Osteoblast (primary cell): ENCODE measurements around the gene IL15. TPM values are rescaled to one million over a fixed set of nuclear protein-coding genes. Genes with fewer than 3 reads are reported as not detected.

Source experiments
- DNase-seq: peaks from one replicate; pipeline ENCODE4 v3.0.0; 2011; ENCODE audit warnings: low spot score, mixed read lengths; ENCODE audit not compliant: insufficient read length; ENCODE audit errors: missing footprints
- H2AFZ ChIP-seq: 2 replicates; pipeline ENCODE4 v1.6.0; 2011; ENCODE audit warnings: mild to moderate bottlenecking, low read length
- H3K27ac ChIP-seq: 2 replicates; pipeline ENCODE4 v1.5.1; 2011; ENCODE audit warnings: mild to moderate bottlenecking, low read depth, low read length, moderate library complexity
- H3K27me3 ChIP-seq: 2 replicates; pipeline ENCODE4 v1.6.0; 2012; ENCODE audit warnings: mild to moderate bottlenecking, control low read depth, inconsistent platforms, low read length, moderate library complexity; ENCODE audit not compliant: insufficient read depth
- H3K36me3 ChIP-seq: 2 replicates; pipeline ENCODE4 v1.5.1; 2011; ENCODE audit warnings: mild to moderate bottlenecking, low read length, control low read depth, moderate library complexity; ENCODE audit not compliant: insufficient read depth
- H3K4me1 ChIP-seq: 2 replicates; pipeline ENCODE4 v1.5.1; 2011; ENCODE audit warnings: mild to moderate bottlenecking, low read length, control low read depth, moderate library complexity; ENCODE audit not compliant: insufficient read depth
- H3K4me2 ChIP-seq: 2 replicates; pipeline ENCODE4 v1.6.0; 2011; ENCODE audit warnings: mild to moderate bottlenecking, low read length; ENCODE audit not compliant: insufficient read depth
- H3K4me3 ChIP-seq: fragments of 200-600 bp; sonication (generic); 3 replicates; pipeline ENCODE4 v1.5.1; 2012; ENCODE audit warnings: mild to moderate bottlenecking, low read length, inconsistent platforms; ENCODE audit not compliant: insufficient read depth
- H3K79me2 ChIP-seq: 2 replicates; pipeline ENCODE4 v1.6.0; 2012; ENCODE audit warnings: mild to moderate bottlenecking, low read length, control low read depth, inconsistent platforms; ENCODE audit not compliant: insufficient read depth
- H3K9me3 ChIP-seq: 2 replicates; pipeline ENCODE4 v1.5.1; 2011; ENCODE audit warnings: low read depth, low read length, control low read depth
- H4K20me1 ChIP-seq: 2 replicates; pipeline ENCODE4 v1.6.0; 2012; ENCODE audit warnings: mild to moderate bottlenecking, low read length, control low read depth; ENCODE audit not compliant: insufficient read depth
- CTCF ChIP-seq: IDR thresholded peaks from 2 replicates; pipeline ENCODE4 v1.5.1; 2011; ENCODE audit warnings: mild to moderate bottlenecking, low read depth, low read length, moderate library complexity; ENCODE audit errors: extremely low read depth
- total RNA-seq: library from RNA; depleted of rRNA; stranded (reverse); fragments of >200 nt; gene quantifications from 2 replicates; pipeline ENCODE4 v1.2.3, GENCODE V29; 2012

The IL15 gene
- total RNA-seq, 1 donor, result 3.3 TPM

DNA sequence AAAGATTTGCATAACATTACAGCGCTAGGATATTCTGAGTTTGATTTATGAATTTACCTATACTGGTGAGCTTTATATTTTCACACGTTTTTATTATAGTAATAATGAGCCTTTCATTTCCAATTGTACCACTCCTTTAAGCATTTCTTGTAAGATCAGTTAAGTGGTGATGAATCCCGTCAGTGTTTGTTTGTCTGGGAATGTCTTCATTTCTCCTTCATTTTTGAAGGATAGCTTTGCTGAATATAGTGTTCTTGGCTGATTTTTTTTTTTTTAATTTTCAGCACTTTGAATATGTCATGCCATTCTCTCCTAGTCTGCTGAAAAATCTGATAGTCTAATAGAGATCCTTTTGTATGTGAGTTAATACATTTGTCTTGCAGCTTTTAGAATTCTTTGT lies 70.1 kb downstream of the IL15 start:
- no peaks in the 10 kb centered on the region for H3K27me3 ChIP-seq
- no peaks in the 10 kb centered on the region for H3K79me2 ChIP-seq
- no peak overlapping the region for H3K4me3 ChIP-seq
- no peaks in the 10 kb centered on the region for H3K36me3 ChIP-seq
- H3K9me3 ChIP-seq, result no peaks in the 10 kb centered on the region
- DNase-seq, result no peak
- H4K20me1 ChIP-seq, result no peaks in the 10 kb centered on the region
- no peak overlapping the region for H2AFZ ChIP-seq
- TF ChIP-seq CTCF, result no peak
- H3K4me2 ChIP-seq, result no peak overlapping the region
- H3K4me1 ChIP-seq, result no peaks in the 10 kb centered on the region
- no peak overlapping the region for H3K27ac ChIP-seq

DNA sequence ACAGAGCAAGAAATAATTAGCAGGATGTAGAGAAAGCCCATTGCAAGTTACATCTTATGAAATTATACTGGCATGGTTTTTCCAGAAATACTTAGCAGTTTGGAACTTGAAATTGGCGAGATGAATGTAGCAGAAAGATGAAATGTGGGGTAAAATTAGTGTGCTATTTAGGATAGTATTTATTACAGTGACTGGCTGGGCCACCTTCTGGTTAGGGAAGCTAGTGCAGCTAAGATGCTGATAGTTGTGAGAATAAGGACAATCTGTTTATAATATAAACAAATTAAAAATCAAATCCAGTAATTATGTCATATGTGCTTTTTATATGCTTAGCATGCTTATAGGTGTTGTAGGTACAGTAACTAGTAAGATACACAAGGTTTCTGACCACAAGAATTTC lies 74.8 kb downstream of the IL15 start:
- Histone ChIP-seq H3K4me3 (no peak overlapping the region), H3K27ac (no peak overlapping the region), H3K36me3 (no peaks in the 10 kb centered on the region), H3K9me3 (no peaks in the 10 kb centered on the region), H3K27me3 (no peaks in the 10 kb centered on the region), H2AFZ (no peak overlapping the region), H3K4me2 (no peak overlapping the region), H3K79me2 (no peaks in the 10 kb centered on the region), H4K20me1 (no peaks in the 10 kb centered on the region), H3K4me1 (peaks cover 13% of the 10 kb centered on the region)
- DNase-seq, result no peak
- TF ChIP-seq CTCF, result peak; percentile 77

GRCh38 chr4:141713185-141713584 lies 76.8 kb downstream of the IL15 start:
- H3K36me3 ChIP-seq, result no peaks in the 10 kb centered on the region
- no peaks in the 10 kb centered on the region for H4K20me1 ChIP-seq
- no peak for DNase-seq
- peaks cover 13% of the 10 kb centered on the region for H3K4me1 ChIP-seq
- no peak overlapping the region for H2AFZ ChIP-seq
- H3K27ac ChIP-seq, result no peak overlapping the region
- no peaks in the 10 kb centered on the region for H3K79me2 ChIP-seq
- no peak for TF ChIP-seq CTCF
- no peaks in the 10 kb centered on the region for H3K9me3 ChIP-seq
- no peaks in the 10 kb centered on the region for H3K27me3 ChIP-seq
- no peak overlapping the region for H3K4me2 ChIP-seq
- no peak overlapping the region for H3K4me3 ChIP-seq

DNA sequence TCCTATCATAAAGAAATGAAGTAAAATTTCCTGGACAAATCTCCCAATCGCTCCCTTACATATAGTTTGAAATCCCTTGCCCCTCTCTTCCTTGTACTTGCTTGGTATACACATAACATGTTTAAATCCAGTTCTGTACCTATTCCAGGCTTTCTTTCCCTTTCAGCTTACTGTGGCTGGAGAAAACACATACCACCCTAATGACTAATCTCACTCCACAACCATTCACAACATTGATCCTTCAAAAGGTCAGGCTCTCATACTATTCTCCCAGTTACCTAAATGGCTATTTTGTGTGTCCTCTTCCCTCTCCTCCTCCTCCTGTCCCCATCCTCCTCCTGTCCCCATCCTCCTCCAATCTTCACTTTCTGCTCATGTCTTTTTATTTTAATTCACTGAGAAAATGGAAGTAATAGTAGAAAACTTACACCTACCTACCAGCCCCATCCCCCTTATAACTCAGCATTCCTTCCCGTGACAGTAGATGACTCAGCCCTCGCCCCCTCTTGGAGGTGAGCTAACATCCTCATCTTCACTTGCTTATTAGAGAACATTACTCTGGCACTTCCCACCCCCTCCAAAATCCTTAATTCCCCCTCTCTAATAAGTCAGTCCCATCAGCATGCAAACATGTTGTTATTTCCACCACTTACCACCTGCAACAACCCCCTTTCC lies 77.5 kb downstream of the IL15 start:
- peaks cover 13% of the 10 kb centered on the region for H3K4me1 ChIP-seq

More for the DNA sequence above, 77.5 kb downstream of the IL15 start:
- Histone ChIP-seq H4K20me1 (no peaks in the 10 kb centered on the region), H3K9me3 (no peaks in the 10 kb centered on the region), H3K36me3 (no peaks in the 10 kb centered on the region), H2AFZ (no peak overlapping the region), H3K79me2 (no peaks in the 10 kb centered on the region), H3K4me3 (no peak overlapping the region), H3K4me2 (peak overlapping the region; percentile 25), H3K27ac (no peak overlapping the region), H3K27me3 (no peaks in the 10 kb centered on the region)
- peak; percentile 48 for DNase-seq
- no peak for TF ChIP-seq CTCF
